Activated naive CD4-positive, alpha-beta T cell treated with anti-CD3 and anti-CD28 coated beads, Interleukin-2, amount 10 ng/mL, durations not matched to agents 7 days and 5 days (primary cell): ENCODE measurements around the gene GNB5.
A peak's percentile ranks its signal among the peaks of the same experiment; 100 is the strongest.

Experiments used
- CTCF ChIA-PET: fragments of 350-600 bp; sonication (Branson Sonifier 250); formaldehyde crosslinking; loops from one replicate; lab custom pipeline; 2021; ENCODE audit warnings: antibody characterized with exemption; lab: Charles Lee
- DNase-seq: peaks from one replicate; pipeline ENCODE4 v3.0.0-alpha.2; 2020
- H3K27ac Mint-ChIP-seq: one replicate; pipeline ENCODE4 v1.8.0; 2021; ENCODE audit warnings: mild to moderate bottlenecking, moderate library complexity, mixed read lengths
- H3K27me3 Mint-ChIP-seq: one replicate; pipeline ENCODE4 v1.8.0; 2021; ENCODE audit warnings: mild to moderate bottlenecking, mixed read lengths
- H3K36me3 Mint-ChIP-seq: one replicate; pipeline ENCODE4 v1.8.0; 2021; ENCODE audit warnings: mixed read lengths
- H3K4me1 Mint-ChIP-seq: one replicate; pipeline ENCODE4 v1.8.0; 2021; ENCODE audit warnings: mixed read lengths
- H3K4me3 Mint-ChIP-seq: one replicate; pipeline ENCODE4 v1.8.0; 2021; ENCODE audit warnings: mild to moderate bottlenecking, moderate library complexity, mixed read lengths
- H3K9me3 Mint-ChIP-seq: one replicate; pipeline ENCODE4 v1.8.0; 2021; ENCODE audit warnings: mixed read lengths

The GNB5 gene

DNA sequence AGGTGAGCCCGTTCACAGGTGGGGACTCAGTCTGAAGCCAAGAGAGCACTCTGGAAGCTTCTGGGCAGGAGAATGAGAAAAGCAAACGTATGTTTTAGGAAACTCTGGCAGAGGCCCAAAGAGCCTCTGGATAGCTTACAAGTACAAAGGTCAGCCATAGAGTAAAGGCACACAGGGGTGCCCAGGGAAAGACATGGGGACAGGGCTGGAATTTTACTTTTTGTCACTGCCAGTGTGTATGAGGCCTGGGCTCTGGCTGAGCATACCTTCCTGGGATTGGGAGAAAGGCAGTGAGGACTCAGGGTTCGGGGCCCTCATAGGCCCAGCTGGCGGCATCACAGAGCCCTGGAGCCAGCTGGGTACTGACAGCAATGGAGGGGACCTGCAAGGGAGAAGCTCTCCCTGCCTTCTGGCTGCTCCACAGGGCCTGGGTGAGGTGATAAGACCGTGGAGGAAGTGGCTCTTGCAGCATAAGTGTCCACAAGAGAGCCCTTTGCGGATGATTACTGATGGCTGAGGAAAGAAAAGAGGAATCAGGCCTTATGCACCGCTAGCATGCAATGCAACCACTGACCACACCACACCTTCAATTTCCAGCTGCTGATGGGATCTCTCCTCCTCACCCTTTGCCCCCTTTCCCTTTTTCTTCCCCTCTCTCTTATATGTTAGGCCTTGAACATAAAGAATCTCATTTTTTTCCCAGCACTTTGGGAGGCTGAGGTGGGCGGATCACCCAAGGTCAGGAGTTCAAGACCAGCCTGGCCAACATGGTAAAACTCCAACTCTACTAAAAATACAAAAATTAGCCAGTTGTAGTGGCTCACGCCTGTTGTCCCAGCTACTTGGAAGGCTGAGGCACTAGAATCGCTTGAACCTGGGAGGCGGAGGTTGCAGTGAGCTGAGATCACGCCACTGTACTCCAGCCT is 53.5 kb downstream of the GNB5 start:
- H3K27ac Mint-ChIP-seq, result no peak overlapping the region
- peaks cover 27% of the 10 kb centered on the region for H3K36me3 Mint-ChIP-seq
- H3K4me1 Mint-ChIP-seq, result peaks cover 17% of the 10 kb centered on the region
- no peaks in the 10 kb centered on the region for H3K9me3 Mint-ChIP-seq
- no peak overlapping the region for H3K4me3 Mint-ChIP-seq
- CTCF ChIA-PET, result interaction anchor here (1.2 to 3.4 kb wide), 5 partner anchors 40 to 157 kb away, joined by 3 to 13 read pairs (median 7); no protein-coding TSS in a partner anchor
- DNase-seq, result no peak
- H3K27me3 Mint-ChIP-seq, result no peaks in the 10 kb centered on the region

DNA sequence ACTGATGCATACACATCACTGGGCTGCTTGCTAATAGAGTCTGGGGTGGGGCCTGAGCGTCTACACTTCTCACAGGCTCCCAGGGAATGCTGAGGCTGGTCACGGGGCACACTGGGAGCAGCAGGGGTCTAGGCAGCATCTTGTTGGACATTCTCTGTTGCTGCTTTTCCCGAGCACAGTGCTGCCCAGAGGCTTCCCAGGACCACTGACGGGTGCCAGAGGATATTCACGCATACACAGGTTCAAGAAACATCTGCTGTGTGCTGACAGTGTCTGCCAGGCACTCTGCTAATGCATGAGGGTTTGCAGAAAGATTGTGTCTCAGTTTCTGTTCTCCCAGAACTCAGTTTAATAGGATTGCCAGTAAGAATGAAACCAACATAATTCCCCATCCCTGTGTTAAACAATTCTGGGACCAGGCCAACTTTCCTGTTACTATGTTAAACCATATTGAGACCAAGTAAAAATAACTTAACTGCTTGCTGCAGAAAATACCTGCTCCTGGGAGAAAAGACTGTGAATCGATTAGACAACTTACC is 54.7 kb downstream of the GNB5 start:
- Mint-ChIP-seq H3K36me3 (peaks cover 36% of the 10 kb centered on the region), H3K27me3 (no peaks in the 10 kb centered on the region), H3K9me3 (no peaks in the 10 kb centered on the region), H3K4me1 (peaks cover 17% of the 10 kb centered on the region), H3K27ac (no peak overlapping the region), H3K4me3 (no peak overlapping the region)
- no peak for DNase-seq
- CTCF ChIA-PET, result interaction anchor here (1.3 to 2.9 kb wide), 2 partner anchors 57 to 72 kb away, joined by 4 to 7 read pairs; no protein-coding TSS in a partner anchor

DNA sequence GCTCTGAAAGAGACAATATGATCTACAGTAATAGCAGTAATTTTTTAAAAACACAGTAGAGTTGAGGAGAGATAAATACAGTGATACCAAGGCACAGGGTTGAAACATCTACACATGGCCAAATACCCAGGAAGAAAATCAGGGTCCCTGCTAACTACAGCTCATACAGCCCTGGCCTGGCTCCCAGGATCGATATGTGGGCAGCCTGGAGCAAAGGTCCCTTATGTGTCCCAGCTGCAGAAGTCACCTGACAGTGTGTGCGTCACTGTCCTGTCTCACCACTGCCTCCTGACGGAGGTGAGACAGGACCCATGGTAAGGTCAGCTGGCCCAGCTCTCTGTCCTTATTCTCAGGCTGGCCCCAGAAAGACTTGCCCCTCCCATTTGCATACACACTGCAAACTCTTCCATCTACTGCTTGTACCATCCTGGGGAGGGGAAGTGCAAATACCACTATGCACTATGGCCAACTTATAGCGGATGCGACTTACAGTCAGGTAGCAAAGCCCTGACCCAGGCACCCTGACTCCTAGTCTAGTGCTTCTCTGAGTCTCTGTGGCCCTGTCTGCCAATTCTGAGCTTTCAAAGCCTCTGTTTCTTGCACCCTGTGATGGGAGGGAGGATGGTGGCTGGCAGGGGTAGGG is 56.6 kb downstream of the GNB5 start:
- H3K4me3 Mint-ChIP-seq, result no peak overlapping the region
- H3K27me3 Mint-ChIP-seq, result no peaks in the 10 kb centered on the region
- H3K36me3 Mint-ChIP-seq, result peaks cover 37% of the 10 kb centered on the region
- DNase-seq, result no peak
- H3K9me3 Mint-ChIP-seq, result no peaks in the 10 kb centered on the region
- H3K4me1 Mint-ChIP-seq, result peaks cover 17% of the 10 kb centered on the region
- CTCF ChIA-PET, result interaction anchor here (1.3 to 1.7 kb wide), 2 partner anchors 74 to 93 kb away, joined by 3 to 5 read pairs; no protein-coding TSS in a partner anchor
- peak overlapping the region; percentile 6 for H3K27ac Mint-ChIP-seq

DNA sequence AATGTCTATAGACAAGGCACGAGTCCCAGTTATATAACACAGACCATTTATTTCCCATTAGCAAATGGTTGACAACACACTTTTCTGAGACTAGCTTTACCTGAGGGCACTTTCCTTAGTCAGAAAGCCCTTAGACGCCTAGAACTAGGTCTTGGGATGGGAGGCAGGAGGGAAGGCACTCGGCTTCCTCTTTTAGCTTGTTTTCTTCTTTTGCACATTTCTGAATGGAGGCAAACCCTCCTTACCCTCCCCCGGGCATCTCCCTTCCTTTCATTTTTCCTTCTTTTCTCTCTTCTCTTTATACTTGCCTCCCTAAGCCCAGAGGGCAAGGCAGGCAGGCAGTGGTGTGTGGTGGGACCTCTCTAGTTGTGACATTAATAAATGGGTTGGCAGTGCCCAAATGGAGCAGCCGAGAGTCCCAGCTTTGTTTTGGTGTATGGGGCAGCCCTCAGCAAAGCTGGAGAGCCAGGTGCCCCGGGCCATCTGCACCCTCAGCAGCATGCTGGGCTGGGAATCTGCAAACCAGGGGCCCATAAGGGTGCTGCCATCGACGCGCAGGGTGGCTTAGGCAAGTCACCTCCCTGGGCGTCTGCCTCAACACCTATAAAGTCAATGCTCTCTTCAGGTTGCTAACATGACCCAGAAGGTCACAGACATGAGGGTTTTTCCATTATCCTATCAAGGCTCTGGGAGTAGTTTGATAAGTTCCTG is 57.5 kb downstream of the GNB5 start:
- Mint-ChIP-seq H3K4me1 (peaks cover 17% of the 10 kb centered on the region), H3K27ac (no peak overlapping the region), H3K9me3 (no peaks in the 10 kb centered on the region), H3K36me3 (peaks cover 36% of the 10 kb centered on the region), H3K4me3 (no peak overlapping the region), H3K27me3 (no peaks in the 10 kb centered on the region)
- no peak for DNase-seq
- CTCF ChIA-PET, result interaction anchor here (1.3 to 1.7 kb wide), 2 partner anchors 75 to 94 kb away, joined by 3 to 5 read pairs; no protein-coding TSS in a partner anchor

DNA sequence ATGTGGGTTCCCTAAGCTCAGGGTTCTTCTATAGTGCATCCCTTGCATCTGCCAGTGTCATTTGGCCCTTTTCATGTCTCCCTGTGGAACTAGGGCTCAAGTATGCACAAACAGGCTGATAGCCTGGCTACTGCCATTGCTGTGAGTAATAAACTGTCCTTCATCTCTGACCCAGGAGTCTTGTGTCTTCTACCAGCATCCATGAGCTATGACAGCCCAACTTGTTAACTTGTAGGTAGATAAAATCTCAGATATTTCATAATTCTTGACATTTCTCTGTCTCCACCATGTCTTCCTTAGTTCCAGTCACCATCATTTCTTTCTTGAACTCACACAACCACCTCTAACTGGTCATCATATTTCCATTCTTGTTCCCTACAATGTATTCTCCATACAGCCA is 59.1 kb downstream of the GNB5 start:
- H3K27me3 Mint-ChIP-seq, result no peaks in the 10 kb centered on the region
- H3K4me3 Mint-ChIP-seq, result no peak overlapping the region
- peaks cover 16% of the 10 kb centered on the region for H3K4me1 Mint-ChIP-seq
- H3K36me3 Mint-ChIP-seq, result peaks cover 31% of the 10 kb centered on the region
- CTCF ChIA-PET, result no interaction called here
- no peaks in the 10 kb centered on the region for H3K9me3 Mint-ChIP-seq
- no peak overlapping the region for H3K27ac Mint-ChIP-seq
- no peak for DNase-seq

DNA sequence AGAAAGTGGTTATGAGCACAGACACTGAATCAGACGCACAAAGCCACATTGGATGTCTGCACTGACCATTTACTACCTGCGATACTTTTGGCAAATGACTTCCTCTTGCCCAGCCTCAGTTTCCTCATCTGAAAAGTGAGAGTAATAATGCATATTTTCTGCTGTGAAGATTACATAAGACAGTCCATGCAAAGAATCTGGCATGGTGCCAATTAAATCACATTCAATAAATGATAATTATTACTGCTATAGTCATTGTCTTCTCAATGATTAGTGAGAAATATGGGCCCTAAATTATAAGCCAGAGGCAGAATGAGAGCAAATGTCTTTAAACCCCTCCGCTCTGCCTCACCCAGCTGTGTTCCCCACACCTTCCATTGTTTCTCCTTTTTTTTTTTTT is 62.6 kb downstream of the GNB5 start:
- no peaks in the 10 kb centered on the region for H3K4me1 Mint-ChIP-seq
- peaks cover 18% of the 10 kb centered on the region for H3K36me3 Mint-ChIP-seq
- H3K27me3 Mint-ChIP-seq, result no peaks in the 10 kb centered on the region
- DNase-seq, result no peak
- CTCF ChIA-PET, result no interaction called here
- H3K9me3 Mint-ChIP-seq, result no peaks in the 10 kb centered on the region
- no peak overlapping the region for H3K4me3 Mint-ChIP-seq
- no peak overlapping the region for H3K27ac Mint-ChIP-seq

DNA sequence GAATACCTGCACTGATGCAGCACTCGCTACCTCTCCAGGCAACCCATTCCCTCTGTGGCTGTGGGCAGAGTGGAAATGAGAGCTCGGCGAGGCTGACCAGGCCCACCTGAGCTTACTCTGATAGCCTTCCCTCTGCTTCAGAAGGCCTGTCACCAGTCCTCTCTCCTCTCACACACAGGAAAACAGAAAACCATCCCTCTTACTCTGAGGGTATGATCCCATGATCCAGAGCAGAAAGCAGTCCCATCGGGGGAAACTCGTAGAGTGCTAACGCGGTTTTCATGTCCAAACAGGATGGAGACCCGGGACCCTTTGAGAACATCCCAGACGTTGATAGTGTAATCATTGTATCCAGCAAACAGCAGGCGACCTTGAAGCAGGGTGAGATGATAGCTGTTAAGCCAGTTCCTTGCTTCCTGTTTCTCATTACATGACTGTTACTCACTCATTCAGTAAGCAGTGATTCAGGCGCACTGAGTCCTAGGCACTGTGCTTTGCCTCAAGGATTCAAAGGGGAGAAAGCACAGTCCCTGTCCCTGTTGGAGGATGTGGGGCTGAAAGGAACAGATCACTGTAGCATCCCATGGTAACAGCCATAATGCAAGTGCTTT is 66.8 kb downstream of the GNB5 start:
- CTCF ChIA-PET, result interaction anchor here (1.0 to 1.3 kb wide), 2 partner anchors 16 to 84 kb away, joined by 3 read pairs; no protein-coding TSS in a partner anchor

DNA sequence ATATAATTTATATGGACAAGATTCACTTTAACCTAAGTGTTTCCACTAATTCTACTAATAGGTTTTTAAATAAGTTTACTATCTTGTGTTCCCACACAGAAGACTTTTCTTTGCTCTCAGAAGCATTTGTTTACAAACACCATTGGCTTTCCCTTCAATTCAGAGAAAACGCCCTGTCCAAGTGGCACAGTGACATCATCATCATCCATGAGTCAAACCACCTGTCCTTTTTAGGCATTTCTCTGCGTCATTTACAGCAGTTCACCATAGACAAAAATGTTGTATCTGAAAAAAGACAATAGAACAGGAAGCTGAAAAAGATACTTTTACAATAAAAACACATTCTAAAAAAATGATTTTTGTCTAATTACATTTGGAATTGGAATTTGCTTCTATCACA is 69.3 kb downstream of the GNB5 start:
- H3K36me3 Mint-ChIP-seq, result peaks cover 4% of the 10 kb centered on the region
- DNase-seq, result no peak
- H3K4me3 Mint-ChIP-seq, result no peak overlapping the region
- no peak overlapping the region for H3K27ac Mint-ChIP-seq
- CTCF ChIA-PET, result interaction anchor here (1.0 kb wide), 1 partner anchor 43 kb away, joined by 4 read pairs; no protein-coding TSS in a partner anchor
- peaks cover 5% of the 10 kb centered on the region for H3K27me3 Mint-ChIP-seq
- no peaks in the 10 kb centered on the region for H3K4me1 Mint-ChIP-seq
- no peaks in the 10 kb centered on the region for H3K9me3 Mint-ChIP-seq

More for the DNA sequence above, 66.8 kb downstream of the GNB5 start:
- H3K4me3 Mint-ChIP-seq, result no peak overlapping the region
- no peaks in the 10 kb centered on the region for H3K9me3 Mint-ChIP-seq
- no peaks in the 10 kb centered on the region for H3K4me1 Mint-ChIP-seq
- H3K27me3 Mint-ChIP-seq, result no peaks in the 10 kb centered on the region
- H3K36me3 Mint-ChIP-seq, result peaks cover 4% of the 10 kb centered on the region
- H3K27ac Mint-ChIP-seq, result peak overlapping the region; percentile 8
- DNase-seq, result no peak

DNA sequence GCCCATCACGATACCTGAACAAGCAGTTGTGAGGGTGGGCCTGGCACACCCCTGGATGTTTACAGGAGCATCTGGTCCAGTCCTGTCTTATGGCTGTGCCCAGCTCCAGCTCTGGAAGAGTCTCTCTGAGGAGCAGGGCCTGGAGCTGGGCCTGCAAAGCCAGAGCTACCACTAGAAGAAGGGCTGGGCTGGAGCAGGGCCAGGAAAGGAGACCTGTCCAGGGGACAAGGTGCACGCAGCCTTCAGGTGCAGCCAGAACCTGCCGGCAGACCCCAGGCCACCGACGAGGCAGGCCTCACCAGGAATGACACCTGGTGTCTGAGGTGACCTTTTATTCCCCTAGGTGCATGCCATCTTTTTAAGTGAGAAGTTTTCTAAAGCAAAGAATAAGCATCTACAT is 70.2 kb downstream of the GNB5 start:
- DNase-seq, result no peak
- Mint-ChIP-seq H3K4me1 (peaks cover 5% of the 10 kb centered on the region), H3K4me3 (no peak overlapping the region), H3K27me3 (peaks cover 5% of the 10 kb centered on the region), H3K36me3 (peaks cover 4% of the 10 kb centered on the region), H3K9me3 (no peaks in the 10 kb centered on the region), H3K27ac (no peak overlapping the region)
- CTCF ChIA-PET, result no interaction called here

DNA sequence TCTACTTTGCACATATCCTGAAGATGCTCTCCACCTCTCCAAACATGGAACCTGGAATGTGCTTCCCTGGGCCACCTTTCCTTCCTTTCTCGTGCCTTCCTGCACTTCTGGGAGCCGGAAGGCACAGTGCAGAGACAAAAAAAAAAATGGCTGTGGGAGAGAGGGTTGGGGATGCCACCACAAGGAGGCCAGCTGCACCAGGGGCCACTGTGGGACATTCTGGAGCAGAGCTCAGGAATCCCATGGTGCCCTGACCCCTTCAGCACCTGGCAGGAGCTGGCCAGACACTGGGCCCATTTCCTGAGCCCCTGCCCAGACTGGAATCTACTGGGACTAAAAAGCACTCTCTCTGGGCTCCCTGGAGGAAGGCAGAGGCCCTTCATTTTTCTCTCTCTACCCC is 70.7 kb downstream of the GNB5 start:
- H3K4me3 Mint-ChIP-seq, result no peak overlapping the region
- H3K9me3 Mint-ChIP-seq, result no peaks in the 10 kb centered on the region
- no peak overlapping the region for H3K27ac Mint-ChIP-seq
- CTCF ChIA-PET, result no interaction called here
- no peak for DNase-seq
- H3K27me3 Mint-ChIP-seq, result peaks cover 5% of the 10 kb centered on the region
- H3K36me3 Mint-ChIP-seq, result peaks cover 4% of the 10 kb centered on the region
- H3K4me1 Mint-ChIP-seq, result peaks cover 10% of the 10 kb centered on the region

DNA sequence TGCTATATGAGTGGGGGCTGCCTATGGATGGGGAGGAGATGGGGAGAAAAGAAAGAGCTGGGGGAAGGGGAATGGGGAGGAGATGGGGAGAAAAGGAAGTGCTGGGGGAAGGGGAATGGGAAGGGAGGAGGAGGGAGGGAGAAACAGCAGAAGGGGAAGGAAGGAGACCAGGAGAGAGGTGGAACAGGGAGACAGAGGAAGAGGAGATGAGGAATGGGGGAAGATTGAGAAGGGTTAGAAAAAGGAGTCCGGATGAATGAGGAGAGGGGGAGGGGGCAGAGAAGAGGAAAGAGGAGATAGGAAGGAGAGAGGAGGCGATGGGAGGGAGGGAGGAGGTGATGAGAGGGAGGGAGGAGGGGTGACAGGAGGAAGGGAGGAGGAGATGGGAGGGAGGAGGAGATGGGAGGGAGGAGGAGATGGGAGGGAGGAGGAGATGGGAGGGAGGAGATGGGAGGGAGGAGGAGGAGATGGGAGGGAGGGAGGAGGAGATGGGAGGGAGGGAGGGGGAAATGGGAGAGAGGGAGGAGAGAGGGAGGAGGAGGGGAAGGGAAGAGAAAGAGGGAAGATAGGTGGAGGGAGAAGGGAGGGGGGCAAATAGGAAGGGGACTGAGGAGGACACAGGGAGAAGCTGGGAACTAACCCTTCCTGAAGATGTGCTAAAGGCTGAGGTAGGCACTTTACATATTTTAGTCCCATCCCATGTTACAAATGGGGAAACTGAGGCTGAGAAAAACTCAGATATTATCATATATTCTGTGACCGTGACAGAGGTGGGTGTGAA is 72.0 kb downstream of the GNB5 start:
- CTCF ChIA-PET, result interaction anchor here (0.6 kb wide), 1 partner anchor 20 kb away, joined by 3 read pairs; no protein-coding TSS in a partner anchor
- DNase-seq, result no peak
- Mint-ChIP-seq H3K36me3 (peaks cover 2% of the 10 kb centered on the region), H3K9me3 (no peaks in the 10 kb centered on the region), H3K27ac (no peak overlapping the region), H3K4me1 (peaks cover 10% of the 10 kb centered on the region), H3K4me3 (no peak overlapping the region), H3K27me3 (peaks cover 11% of the 10 kb centered on the region)

DNA sequence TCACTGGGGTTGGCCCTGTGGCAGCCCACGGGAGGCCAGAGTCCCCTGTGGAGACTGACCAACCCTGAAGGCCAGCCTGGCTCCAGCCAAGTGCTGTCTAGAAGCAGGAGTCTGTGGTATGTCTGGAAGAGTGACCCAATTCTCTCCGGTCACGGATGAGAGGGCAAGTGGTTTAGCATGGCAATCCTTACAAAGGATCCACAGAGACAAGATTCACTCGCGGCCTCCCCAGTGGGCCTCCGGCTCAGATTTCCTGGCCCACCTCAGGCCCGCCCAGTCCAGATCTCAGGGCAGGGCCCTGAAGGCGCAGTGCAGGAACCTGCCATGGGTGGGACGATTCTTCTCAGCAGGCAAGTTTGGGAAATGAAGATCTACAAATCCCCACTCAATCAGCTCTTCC is 73.6 kb downstream of the GNB5 start:
- H3K27ac Mint-ChIP-seq, result no peak overlapping the region
- H3K4me1 Mint-ChIP-seq, result peaks cover 10% of the 10 kb centered on the region
- H3K36me3 Mint-ChIP-seq, result no peaks in the 10 kb centered on the region
- CTCF ChIA-PET, result no interaction called here
- no peaks in the 10 kb centered on the region for H3K9me3 Mint-ChIP-seq
- H3K27me3 Mint-ChIP-seq, result peaks cover 27% of the 10 kb centered on the region
- H3K4me3 Mint-ChIP-seq, result no peak overlapping the region
- DNase-seq, result no peak
